GM11168 (cell line): Measurements from ENCODE around the gene LORICRIN.

Source experiments
- in situ Hi-C: fragments of 300-500 bp; cut with MboI; formaldehyde crosslinking; loops from one replicate; pipeline ENCODE4 v1.12.0; 2022; ENCODE audit warnings: low sequenced_read_pairs; ENCODE audit not compliant: unreplicated experiment

LORICRIN gene

GRCh38 chr1:153293851-153294250 lies 34.4 kb downstream of the LORICRIN start:
- in situ Hi-C loops, result no loop called here

- in situ Hi-C loops, result no loop called here
Measured at GRCh38 chr1:153302308-153302707, 42.8 kb downstream of the LORICRIN start.

DNA sequence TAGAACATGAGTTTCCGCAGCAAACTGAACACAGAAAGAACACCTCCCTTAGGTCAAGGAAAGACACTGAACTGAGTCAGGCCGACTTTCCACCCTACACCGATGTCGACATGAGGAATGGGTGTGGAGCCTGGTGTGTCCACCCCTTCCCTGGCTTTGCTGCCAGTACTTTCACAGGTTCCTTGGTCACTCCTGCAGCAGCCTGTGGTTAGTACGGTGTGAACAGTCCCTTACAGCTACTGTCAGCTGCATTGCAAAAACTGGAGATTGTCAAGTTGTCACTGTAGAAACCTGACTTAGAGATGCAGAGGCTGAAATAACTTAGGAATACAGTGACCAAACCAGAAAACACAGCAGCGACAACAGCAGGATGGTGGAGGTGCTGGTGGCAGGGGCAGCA lies 46.2 kb downstream of the LORICRIN start:
- in situ Hi-C loops, result no loop called here

GRCh38 chr1:153306303-153307220 lies 47.1 kb downstream of the LORICRIN start:
- in situ Hi-C loops, result no loop called here

DNA sequence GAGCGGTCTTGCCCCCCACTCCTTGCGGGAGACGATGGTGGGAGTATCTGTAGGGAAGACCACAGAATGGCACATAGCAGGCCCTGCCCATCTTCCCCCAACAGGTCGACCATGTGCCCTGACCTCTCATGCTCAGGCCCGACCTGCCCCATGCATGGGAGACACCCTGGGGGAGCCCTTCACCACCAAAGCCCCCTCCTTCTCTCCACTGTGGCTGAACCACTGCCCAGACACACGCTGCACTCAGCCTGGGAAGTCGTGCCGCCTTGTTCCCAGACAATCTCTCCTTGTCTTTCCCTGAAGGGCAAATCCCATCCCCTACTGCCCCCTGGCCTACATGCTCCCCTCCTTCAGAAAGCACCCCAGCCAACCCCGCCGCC lies 47.7 kb downstream of the LORICRIN start:
- in situ Hi-C loops, result no loop called here

DNA sequence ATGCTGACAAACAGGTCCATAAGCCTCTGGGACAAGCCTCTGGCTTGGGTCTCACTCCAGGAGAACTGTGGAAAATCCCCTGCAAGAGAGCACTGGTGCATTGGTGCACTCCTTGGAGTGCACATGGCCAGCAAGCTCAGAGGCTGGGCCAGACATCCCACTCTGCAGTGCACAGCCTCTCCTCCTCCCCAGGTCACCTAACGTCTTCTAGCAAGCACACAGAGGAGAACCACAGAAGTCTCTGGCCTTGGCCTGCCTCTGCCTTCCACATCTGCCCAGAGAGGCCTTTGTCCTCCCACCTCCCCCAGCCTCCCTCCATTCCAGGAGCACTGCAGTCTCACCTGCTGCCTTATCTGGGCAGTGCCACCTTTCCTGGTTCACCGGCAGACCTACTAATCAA lies 49.1 kb downstream of the LORICRIN start:
- in situ Hi-C loops, result no loop called here

DNA sequence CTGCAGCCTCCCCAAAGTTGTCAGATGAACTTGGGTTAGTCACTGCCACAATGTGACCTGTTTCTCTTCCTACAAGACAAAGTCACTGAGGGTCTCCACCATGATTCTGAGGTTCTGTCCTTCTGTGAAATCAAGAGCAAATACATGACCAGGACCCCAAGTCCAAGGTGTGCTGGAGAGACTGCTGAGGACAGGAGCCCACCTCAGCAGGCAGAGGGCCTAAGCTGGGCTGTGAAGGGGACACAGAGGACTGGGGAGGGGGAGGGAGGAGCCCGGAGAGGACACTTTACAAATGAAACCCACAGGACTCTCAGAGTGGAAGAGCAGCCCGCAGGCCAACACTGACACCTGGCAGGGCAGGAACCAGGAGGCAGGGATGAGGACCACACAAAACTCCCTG lies 50.0 kb downstream of the LORICRIN start:
- in situ Hi-C loops, result no loop called here

GRCh38 chr1:153310526-153310925 lies 51.0 kb downstream of the LORICRIN start:
- in situ Hi-C loops, result no loop called here
